ENCODE data around the gene FGD6.

The FGD6 gene

GRCh38 chr12:95100264-95101190, 116.7 kb downstream of the FGD6 start:
- Histone ChIP-seq H3K9ac (ENCODE audit: low read length) (no peak overlapping the region), H3F3A (ENCODE audit: insufficient read depth) (no peaks in the 10 kb centered on the region), H4K20me1 (ENCODE audit: low read depth, low read length) (no peaks in the 10 kb centered on the region), H3K27me3 (ENCODE audit: low read length) (no peaks in the 10 kb centered on the region), H3K9me2 (replicated peaks; ENCODE audit: insufficient read depth, low read length) (no peaks in the 10 kb centered on the region), H2AFZ (ENCODE audit: low read depth, low read length, severe bottlenecking) (no peak overlapping the region), H3K27ac (ENCODE audit: low read depth, low read length) (no peak overlapping the region), H3K9me3 (ENCODE audit: insufficient read depth, low read length) (no peaks in the 10 kb centered on the region), H3K36me3 (ENCODE audit: low read length) (no peaks in the 10 kb centered on the region), H3K4me2 (ENCODE audit: low read depth, low read length, poor library complexity, severe bottlenecking) (no peak overlapping the region), H3K79me2 (ENCODE audit: insufficient read depth, low read length) (no peaks in the 10 kb centered on the region), H3K4me3 (ENCODE audit: insufficient read depth, low read length, poor library complexity, severe bottlenecking) (no peak overlapping the region)
- TF ChIP-seq EZH2phosphoT487 (conservative IDR thresholded peaks at IDR 0.05; ENCODE audit: low read length): no peak
- TF ChIP-seq CTCF (IDR thresholded peaks at IDR 0.05; ENCODE audit: insufficient read depth, low read length, poor library complexity, severe bottlenecking): no peak

GRCh38 chr12:95099270-95099790, 117.9 kb downstream of the FGD6 start:
- no peak overlapping the region for H2AFZ ChIP-seq (ENCODE audit: low read depth, low read length, severe bottlenecking)
- no peaks in the 10 kb centered on the region for H3F3A ChIP-seq (ENCODE audit: insufficient read depth)
- H3K36me3 ChIP-seq (ENCODE audit: low read length): no peaks in the 10 kb centered on the region
- H3K9ac ChIP-seq (ENCODE audit: low read length): no peak overlapping the region
- no peak overlapping the region for H3K27ac ChIP-seq (ENCODE audit: low read depth, low read length)
- H3K79me2 ChIP-seq (ENCODE audit: insufficient read depth, low read length): no peaks in the 10 kb centered on the region
- no peaks in the 10 kb centered on the region for H3K9me3 ChIP-seq (ENCODE audit: insufficient read depth, low read length)
- H3K9me2 ChIP-seq (replicated peaks; ENCODE audit: insufficient read depth, low read length): no peaks in the 10 kb centered on the region
- H4K20me1 ChIP-seq (ENCODE audit: low read depth, low read length): no peaks in the 10 kb centered on the region
- H3K4me3 ChIP-seq (ENCODE audit: insufficient read depth, low read length, poor library complexity, severe bottlenecking): no peak overlapping the region
- H3K27me3 ChIP-seq (ENCODE audit: low read length): no peaks in the 10 kb centered on the region
- TF ChIP-seq EZH2phosphoT487 (conservative IDR thresholded peaks at IDR 0.05; ENCODE audit: low read length) (no peak), CTCF (IDR thresholded peaks at IDR 0.05; ENCODE audit: insufficient read depth, low read length, poor library complexity, severe bottlenecking) (no peak)
- no peak overlapping the region for H3K4me2 ChIP-seq (ENCODE audit: low read depth, low read length, poor library complexity, severe bottlenecking)

- Histone ChIP-seq H3K27me3 (ENCODE audit: low read length) (no peaks in the 10 kb centered on the region), H3F3A (ENCODE audit: insufficient read depth) (no peaks in the 10 kb centered on the region), H3K27ac (ENCODE audit: low read depth, low read length) (no peak overlapping the region), H3K9me3 (ENCODE audit: insufficient read depth, low read length) (no peaks in the 10 kb centered on the region), H3K9me2 (replicated peaks; ENCODE audit: insufficient read depth, low read length) (no peaks in the 10 kb centered on the region), H2AFZ (ENCODE audit: low read depth, low read length, severe bottlenecking) (no peak overlapping the region), H3K4me3 (ENCODE audit: insufficient read depth, low read length, poor library complexity, severe bottlenecking) (no peak overlapping the region), H3K9ac (ENCODE audit: low read length) (no peak overlapping the region), H3K79me2 (ENCODE audit: insufficient read depth, low read length) (no peaks in the 10 kb centered on the region), H3K36me3 (ENCODE audit: low read length) (no peaks in the 10 kb centered on the region), H3K4me2 (ENCODE audit: low read depth, low read length, poor library complexity, severe bottlenecking) (no peak overlapping the region), H4K20me1 (ENCODE audit: low read depth, low read length) (no peaks in the 10 kb centered on the region)
- TF ChIP-seq CTCF (IDR thresholded peaks at IDR 0.05; ENCODE audit: insufficient read depth, low read length, poor library complexity, severe bottlenecking) (no peak), EZH2phosphoT487 (conservative IDR thresholded peaks at IDR 0.05; ENCODE audit: low read length) (no peak)
Observed at GRCh38 chr12:95096852-95097251, 120.4 kb downstream of the FGD6 start.

Data from SU-DHL-6 (cell line).